ENCODE results near the gene LRTM2.

GRCh38 chr12:1864456-1864855, 44.1 kb downstream of the LRTM2 start:
- no peak for TF ChIP-seq CTCF (optimal IDR thresholded peaks at IDR 0.05 in 1 of 3, IDR thresholded peaks at IDR 0.05 in 1 of 3, conservative IDR thresholded peaks at IDR 0.05 in 1 of 3; ENCODE audit: extremely low read depth in 1 of 3, insufficient read depth in 2 of 3, low read length in 3 of 3)
- TF ChIP-seq EZH2 (IDR thresholded peaks at IDR 0.05; ENCODE audit: low read length), result no peak
